GM21447 (cell line): ENCODE data around the gene ASAP3.

Source experiments
- ATAC-seq: cut with Tn5 transposase; IDR thresholded peaks from one replicate; pipeline ENCODE4 v1.9.1; 2021; ENCODE audit not compliant: unreplicated experiment

ASAP3 gene

GRCh38 chr1:23478896-23479665, 4.9 kb downstream of the ASAP3 start:
- ATAC-seq, result no peak

GRCh38 chr1:23477359-23478144, 6.4 kb downstream of the ASAP3 start:
- no peak for ATAC-seq

DNA sequence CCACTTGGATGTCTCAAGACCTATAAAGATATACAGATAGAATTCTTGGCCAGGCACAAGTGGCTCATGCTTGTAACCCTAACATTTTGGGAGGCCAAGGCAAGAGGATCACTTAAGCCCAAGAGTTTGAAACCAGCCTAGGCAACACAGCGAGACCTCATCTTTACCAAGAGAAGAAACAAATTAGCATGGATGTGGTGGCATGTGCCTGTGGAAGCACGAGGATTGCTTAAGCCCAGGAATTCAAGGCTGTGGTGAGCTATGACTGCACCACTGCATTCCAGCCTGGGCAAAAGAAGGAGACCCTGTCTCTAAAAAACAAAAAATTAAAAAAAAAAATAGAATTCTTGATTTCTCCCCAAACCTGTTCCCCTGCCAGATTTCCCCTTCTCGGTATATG, 8.3 kb downstream of the ASAP3 start:
- no peak for ATAC-seq

GRCh38 chr1:23475134-23475628, 8.8 kb downstream of the ASAP3 start:
- ATAC-seq, result no peak

- no peak for ATAC-seq
These were observed 10.8 kb downstream of the ASAP3 start for GRCh38 chr1:23473037-23473800.

DNA sequence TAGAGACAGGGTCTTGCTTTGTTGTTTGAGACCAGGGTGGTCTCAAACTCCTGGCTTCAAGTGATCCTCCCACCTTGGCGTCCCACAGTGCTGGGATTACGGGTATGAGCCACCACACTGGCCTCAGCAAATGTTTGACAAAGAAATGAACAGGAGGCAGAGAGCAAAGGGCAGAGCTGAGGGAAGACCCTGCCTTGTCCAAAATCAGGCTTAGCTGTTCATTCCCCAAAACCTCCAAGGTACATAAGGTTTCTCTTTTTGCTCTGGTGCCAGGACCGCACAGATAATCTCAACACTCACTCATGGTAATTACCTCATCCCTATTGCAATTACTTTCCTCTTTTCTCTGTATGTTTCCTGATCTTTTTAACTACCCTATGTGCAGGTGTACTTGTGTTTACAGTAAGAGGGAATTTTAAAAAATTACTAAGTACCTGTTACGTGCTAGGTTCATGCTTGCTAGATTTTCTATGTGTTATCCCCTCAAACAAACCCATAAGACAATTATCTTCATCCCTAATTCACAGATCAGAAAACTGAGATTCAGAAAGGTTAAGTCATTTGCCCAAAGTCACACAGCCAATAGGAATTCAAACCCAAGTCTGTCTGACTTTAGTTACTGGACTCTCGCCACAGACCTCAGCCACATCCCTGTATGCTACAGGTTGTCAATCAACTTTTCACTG, 11.5 kb downstream of the ASAP3 start:
- ATAC-seq, result no peak

- ATAC-seq, result no peak
These were observed 12.4 kb downstream of the ASAP3 start for GRCh38 chr1:23471473-23472075.

DNA sequence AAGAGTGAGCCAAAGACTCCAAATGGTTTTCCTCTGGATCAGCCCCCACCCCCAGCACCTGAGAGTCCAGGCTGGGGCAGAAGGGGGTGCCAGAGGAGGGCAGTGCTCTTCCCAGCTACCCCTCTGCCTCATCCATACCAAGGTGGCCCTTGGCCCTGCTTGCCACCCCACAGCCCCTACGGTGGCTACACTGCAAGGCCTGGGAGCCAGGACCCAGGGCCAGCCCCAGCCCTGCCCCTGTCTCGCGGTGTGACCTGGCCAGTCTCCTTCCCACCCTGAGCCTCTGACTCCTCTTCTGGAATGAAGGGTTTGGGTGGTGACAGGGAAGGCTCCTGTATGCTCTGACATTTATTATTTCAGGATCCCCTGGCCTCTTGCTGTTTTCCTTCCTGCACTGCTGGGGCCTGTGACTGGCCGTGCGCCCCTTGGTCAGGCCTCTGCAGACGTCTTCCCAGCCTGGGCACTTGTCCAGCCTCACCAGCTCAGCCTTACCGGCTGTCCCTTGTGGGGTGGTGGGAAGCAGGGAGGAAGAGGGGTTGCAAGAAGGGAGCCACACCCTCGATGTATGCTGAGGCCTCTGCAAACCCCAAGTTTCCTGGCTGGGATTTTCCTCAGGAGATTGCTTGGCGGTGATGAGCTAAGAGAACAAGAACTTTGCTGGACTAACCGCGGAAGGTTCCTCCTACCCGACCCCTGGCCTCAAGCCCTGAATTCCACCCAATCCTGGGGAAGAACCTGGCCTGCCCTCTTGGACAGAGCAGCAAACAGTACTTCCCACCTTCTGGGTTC, 13.5 kb downstream of the ASAP3 start:
- ATAC-seq, result no peak

DNA sequence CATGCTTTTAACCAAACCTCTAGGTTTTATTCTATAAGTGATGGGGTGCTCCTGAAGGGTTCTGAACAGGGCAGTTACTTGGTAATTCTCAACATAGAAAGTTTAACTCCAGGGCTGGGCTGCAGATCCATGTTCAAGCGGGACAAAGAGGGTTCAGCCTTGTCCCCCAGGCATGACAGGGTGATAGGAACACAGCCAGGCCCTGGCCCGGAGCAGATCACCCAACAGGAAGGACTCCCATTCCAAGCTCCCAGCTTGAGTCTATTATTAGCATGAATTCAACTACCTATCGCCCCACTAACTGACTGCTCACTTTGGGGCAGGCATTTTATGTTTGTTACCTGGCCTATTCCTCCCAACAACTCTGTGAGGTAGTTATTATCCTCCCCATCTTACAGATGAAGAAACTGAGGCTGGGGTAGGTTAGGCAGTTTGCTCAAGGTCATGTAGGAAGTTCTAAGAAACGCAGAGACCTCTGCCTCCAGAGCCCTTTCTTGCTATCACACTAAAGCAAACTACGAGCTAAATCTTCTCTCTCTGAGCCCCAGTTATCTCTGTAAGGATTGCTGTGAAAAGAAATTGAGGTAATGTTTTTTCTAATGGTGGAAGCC, 14.5 kb downstream of the ASAP3 start:
- no peak for ATAC-seq

GRCh38 chr1:23466423-23466989, 17.5 kb downstream of the ASAP3 start:
- ATAC-seq, result no peak

DNA sequence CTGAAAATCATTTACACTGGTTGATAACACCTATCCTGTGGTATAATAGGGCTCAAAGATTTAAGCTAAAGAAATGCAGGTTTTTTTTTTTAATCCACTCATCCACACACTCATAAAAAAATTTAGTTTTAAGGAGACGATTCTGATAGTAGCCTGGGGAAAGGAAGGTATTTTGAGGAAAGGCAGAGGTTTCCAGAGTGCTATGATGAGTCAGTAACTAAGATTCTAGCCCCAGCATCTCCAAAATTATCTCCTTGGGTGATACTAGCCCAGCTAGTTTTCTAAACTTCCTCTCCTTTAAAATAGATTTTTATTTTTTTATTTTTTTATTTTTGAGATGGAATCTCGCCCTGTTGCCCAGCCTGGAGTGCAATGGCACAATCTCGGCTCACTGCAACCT, 20.7 kb downstream of the ASAP3 start:
- no peak for ATAC-seq

GRCh38 chr1:23462766-23463165, 21.2 kb downstream of the ASAP3 start:
- no peak for ATAC-seq

DNA sequence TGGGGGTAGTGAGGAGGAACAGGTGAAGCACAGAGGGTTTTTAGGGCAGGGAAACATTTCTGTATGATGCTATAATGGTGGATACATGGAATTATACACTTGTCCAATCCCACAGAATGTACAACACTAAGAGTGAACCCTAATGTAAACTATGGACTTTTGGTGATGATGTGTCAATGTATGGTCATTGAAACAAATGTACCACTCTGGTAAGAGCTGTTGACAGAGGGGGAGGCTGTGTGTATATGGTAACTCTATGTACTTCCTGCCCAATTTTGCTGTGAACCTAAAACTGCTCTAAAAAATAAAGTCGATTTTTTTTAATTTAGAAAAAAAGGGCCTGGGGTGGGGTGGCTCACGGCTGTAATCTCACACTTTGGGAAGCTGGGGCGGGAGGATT, 22.9 kb downstream of the ASAP3 start:
- no peak for ATAC-seq

DNA sequence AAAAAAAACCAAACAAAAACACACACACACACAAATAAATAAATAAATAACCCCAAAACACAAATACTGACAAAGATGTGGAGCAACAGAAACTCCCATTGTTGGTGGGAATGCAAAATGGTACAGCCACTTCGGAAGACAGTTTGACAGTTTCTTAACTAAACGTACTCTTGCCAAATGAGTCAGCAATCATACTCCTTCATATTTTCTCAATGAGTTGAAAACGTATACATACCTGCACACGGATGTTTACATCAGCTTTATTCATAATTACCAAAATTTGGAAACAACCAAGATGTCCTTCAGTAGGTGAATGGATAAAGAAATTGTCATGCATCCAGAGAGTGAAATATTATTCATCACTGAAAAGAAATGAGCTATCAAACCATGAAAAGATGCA, 23.5 kb downstream of the ASAP3 start:
- ATAC-seq, result no peak

GRCh38 chr1:23459338-23459757, 24.6 kb downstream of the ASAP3 start:
- no peak for ATAC-seq

DNA sequence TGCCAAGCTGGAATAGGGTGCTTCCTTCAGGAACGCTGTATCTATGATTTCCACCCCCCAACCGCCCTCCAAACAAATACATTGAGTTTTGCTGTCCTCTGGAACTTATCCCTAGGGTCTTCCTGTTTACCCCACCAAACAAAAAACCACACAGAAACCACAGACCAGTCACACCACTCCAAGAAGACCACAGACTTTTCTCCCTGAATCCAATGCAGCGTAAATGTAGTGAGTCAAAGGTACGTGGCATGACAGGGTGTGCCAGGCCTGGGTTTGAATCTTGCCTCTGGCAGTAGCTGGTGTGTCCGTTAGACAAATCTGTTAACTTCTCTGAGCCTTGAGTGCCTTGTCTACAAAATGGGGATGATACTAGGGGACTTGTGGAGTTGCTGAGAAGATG, 27.8 kb downstream of the ASAP3 start:
- no peak for ATAC-seq

- ATAC-seq, result no peak
These were observed 30.5 kb downstream of the ASAP3 start for GRCh38 chr1:23453455-23454000.

DNA sequence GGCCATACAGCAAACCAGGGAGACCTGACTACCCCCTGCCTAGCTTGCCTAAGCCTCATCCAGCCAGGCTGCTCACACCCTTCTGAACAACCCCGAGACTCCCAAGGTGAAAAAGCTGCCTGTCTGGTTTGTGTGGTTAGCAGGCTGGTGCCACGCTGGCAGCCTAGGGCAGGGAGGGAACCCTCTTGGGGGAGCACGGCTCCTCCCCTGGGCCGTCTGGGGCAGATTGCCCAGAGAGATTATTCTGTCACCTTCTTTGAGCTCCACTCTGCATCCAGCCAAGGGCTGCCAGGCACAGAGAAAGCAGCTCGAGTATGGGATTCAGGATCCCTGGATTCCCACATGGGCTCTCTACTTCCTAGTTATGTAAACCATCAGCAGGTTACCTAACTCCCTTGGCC, 32.0 kb downstream of the ASAP3 start:
- ATAC-seq, result no peak

GRCh38 chr1:23451441-23451840, 32.5 kb downstream of the ASAP3 start:
- no peak for ATAC-seq
